HG03342 (cell line): ENCODE data around the gene PPARGC1A.

Experiments used
- ATAC-seq: cut with Tn5 transposase; IDR thresholded peaks from one replicate; pipeline ENCODE4 v1.9.1; 2021; ENCODE audit warnings: mild to moderate bottlenecking, moderate library complexity; ENCODE audit not compliant: unreplicated experiment

The PPARGC1A gene

DNA sequence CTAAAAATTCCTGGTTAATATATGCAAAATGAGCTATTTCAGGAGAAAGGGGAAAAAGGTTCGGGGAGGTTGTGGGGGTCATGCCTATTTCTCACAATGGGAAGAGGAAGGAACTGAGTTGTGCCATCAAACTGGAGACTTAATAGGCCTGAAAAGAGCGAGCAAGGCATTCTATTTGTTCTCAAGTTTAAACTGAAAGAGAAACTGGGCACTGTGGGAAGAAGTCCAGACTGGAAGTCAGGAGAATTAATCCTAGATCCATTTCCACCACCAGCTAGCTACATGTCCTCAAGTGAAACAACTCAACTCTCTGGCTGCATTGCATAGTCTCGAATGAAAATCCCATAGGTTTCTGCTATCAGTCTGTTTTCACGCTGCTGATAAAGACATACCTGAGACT, 50.6 kb downstream of the PPARGC1A start:
- ATAC-seq = no peak

DNA sequence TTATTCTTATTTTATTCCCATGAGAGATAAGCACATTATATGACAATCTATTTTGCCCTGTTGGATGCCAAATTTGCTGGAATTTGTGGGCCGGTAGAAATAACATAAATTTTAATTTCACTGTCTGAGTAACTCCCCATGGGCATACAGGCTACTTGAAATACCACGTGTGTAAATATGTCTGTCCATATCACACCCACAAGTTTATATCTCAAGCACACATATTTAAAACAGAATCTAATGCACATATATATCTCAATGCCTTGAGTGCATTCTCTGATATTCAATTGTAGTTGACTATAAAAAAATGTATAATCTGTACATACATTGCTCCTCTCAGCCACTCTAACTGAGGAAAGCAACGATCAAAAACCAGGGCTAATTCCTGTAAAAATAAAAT, 51.2 kb downstream of the PPARGC1A start:
- ATAC-seq = no peak

DNA sequence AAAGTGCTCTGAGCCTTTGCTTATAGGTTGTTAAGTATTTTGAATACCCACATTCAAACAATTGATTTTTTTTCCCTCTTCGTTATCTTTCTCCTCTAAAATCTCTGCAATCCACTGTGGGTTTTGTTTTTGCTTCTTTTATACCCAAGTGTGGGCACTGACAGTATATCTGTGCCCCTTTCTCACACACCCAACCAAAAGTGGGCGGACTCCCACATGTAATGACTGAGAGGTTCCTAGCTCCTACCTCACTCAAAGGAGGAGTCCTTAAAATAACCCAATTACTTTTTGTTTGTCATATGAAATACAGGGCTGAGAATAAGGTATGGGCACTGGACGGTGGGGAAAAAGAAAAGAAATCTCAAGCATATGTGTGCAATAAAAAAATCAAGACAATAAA, 51.7 kb downstream of the PPARGC1A start:
- ATAC-seq = no peak

DNA sequence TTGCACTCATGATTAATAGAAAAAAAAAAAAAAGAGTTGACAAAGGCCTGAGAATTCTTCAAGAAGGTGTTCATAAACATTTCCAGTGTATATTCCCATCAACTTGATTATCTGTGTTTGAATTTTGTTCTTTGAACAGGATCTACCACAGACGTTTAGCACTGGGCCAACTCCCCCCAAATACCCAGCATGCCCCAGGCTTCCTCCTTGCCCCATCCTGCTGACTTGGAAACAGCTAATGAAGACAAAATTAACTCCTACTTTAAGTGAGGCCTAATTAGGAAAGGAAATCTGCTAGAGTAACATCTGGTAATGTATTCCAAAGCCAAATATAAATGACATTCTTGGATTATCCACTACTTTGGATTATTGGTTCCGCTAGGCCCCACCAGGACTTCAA, 52.5 kb downstream of the PPARGC1A start:
- no peak for ATAC-seq

DNA sequence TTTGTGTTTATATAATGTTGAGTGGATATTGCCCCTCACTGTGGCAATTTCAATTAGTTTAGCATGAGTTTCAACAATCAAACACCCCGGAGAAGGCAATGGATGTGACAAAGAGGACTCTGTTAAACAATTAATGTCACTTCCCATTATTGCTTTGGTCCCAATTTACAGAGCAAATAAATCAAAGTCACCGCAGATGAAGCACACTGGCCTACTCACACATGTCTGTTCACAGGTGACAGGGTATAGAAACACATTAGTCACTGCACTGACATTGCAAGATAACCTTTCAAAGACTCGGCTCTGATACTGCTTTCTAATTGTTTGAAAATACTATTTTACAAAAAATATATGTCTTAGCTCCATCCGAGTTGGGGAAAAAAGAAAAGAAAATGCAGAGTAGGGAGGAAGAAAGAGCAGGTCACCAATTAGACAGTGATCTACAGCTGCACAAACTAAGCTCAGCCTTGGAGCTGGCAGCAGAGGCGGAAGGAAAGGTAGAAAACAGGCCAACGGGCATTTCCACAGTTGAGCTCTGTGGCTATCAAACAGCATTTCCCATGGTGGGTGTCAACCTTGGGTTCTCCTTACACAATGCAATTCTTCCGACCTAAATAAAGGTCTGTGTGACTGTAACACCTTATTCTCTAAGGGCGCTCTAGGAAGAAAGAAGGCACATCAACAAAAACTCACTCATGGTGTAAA, 53.9 kb downstream of the PPARGC1A start:
- ATAC-seq = no peak

DNA sequence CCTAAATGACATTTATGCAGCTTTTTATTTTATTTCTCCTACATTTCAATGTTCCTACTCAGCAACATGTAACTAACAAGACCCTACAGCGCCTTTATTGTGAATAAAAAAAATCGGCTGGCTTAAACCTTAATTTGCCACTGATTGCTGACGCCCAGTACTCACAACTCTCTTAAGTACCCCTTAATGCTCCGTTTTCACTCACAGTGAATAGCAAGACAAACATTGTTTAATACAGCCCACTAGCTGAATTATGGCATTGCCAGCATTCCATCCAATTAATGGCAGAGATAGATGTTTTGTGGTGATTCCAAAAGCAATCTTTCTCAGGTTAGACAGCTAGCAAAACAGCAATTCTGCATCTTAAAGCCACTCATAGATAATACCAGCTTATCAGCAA, 61.1 kb downstream of the PPARGC1A start:
- no peak for ATAC-seq

DNA sequence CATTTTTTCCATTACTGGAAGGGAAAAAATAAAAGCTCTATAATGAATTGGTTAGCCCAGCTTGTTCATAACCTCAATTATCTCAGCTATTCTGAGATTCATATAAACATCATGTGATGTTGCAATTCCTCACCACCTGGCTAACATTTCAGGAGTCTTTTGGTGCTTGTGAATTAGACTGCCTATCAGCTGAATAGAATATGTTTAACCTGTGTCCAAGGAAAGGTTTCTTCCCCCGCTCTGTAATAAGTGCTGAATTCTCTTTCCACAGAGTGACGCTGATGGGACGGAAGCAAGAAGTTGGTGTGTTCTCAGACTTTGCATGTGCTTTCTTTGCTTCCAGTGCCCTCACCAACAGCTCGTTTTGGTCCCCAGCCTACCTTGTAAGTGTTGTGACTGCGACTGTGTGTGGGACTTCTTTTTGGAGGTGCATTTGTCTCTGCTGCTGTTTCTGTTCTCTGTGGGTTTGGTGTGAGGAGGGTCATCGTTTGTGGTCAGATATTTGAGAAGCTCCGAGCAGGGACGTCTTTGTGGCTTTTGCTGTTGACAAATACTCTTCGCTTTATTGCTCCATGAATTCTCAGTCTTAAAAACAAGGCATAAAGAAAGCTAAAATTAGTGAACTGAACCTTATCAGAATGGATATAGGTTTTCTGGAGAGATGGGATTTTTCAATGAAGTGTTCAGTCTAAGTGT, 61.7 kb downstream of the PPARGC1A start:
- no peak for ATAC-seq

DNA sequence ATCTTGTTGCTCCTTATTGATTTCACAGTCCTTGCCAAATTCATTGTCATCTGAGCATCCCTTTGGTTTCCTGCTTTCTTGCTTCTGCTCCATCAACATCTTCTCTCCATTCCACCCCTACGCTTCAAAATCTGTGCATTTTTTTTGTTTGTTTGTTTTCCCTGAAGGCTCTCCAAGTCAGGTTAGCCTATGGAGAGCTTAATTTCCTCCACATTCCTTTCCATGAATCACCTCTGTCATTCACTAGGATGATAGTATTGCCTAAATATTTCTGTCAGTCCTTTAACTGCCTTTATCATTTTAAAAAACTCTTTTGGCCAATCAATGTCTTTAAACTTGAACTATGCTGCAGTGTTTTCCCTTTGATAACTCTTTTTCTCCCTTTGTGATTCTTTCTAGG, 67.7 kb downstream of the PPARGC1A start:
- ATAC-seq = no peak

DNA sequence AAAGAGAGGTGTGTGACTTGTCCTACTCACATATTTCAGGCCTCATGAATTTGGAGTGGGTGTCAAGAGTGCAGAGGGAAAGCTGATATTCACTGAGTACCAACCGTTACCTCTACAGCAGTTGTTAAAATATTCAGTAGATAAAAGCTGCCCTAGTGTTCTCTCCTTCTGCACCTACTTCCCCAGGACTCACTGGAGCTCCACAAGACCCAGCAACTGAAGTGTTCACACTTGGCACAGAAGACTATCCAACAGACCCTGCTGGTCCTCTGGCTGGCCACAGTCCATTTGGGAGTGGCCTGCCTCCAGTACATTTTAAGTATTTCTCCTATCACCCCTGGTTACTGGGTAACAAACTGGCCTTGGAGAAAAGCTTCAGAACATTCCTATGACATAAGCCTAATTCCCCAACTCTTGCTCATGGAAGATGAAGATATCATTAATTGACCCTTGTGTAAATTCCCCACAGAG, 70.8 kb downstream of the PPARGC1A start:
- no peak for ATAC-seq

DNA sequence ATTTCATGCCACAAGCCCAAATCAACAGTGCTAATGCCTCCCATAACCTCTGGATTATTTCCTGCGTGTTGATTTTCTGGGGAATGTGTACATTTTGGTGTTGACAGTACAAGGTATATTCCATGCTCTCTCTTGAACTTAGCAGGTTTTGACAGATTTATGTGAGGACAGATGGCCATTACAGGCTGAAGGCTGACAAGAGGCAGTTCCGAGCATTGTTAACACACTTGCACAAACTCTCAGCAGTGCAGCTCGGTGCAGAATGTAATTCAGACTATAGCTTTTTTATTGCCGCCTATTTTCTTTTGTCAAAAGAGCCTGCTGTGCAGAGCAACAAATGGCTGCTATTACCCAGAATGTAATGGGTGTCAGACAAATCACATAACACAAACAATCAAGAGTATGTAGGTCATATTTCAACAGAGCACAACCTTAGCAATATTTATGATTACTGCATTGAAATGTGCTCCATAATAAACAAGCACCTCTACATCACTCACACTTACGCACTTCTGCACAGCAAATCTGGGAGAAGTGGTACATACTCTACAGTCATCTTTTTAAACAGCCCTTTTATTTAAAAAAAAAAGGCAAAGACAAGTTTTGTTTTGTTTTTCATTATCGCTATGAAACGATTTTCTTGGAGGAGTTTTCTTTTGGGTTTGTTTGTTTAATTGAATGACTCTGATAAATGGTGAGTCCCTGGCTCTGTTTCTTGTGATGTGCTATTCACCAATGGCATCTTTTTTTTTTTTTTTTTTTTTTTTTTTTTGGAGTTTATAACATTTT, 71.6 kb downstream of the PPARGC1A start:
- ATAC-seq = no peak

DNA sequence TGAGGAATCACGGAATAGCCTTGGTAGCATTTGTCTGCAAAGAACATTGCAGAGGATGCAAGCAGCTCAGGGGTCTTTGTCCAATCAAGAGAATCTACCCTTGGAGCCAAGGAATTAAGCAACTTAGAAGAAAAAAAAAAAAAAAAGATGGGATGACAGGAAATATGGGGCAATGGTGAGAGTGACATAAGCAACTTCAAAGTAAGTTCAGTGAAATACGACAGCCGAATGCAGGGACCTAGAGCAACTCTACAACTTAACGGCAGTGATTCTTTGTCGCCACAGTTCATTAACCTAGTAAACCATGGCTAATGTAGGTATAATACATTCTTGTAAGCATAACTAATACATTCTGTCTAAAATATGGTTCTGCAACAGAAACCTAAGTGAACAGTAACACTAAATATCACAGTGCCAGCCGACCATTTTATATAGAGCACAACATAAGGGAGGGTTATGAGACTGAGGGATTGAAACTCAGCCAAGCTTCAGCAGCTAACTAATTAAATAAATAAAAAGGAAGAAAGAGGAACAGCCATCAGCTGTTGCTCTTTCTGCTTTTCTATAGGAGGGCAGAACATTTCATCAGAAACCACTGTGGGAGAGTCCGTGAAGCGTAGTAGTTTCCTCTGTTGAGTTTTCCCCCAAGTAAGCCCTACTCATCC, 74.7 kb downstream of the PPARGC1A start:
- no peak for ATAC-seq

DNA sequence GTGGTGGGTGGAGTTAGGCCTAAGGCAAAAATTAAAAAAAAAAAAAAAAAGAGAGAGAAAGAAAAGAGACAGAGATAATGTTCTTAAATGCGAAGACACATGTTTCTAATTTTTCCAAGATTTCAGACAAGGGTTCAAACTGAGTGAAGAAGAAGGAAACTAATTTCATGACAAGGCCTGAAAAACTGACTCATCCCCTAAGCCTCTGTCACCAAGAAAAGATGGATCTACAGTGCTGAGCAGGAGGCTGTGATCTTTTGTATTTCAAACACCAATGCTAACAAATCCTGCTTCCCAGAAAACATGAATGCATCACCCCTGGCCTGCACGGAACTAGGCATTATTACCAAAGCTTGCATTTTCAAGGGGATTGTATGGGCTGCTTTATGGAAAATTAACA, 75.3 kb downstream of the PPARGC1A start:
- ATAC-seq = no peak

DNA sequence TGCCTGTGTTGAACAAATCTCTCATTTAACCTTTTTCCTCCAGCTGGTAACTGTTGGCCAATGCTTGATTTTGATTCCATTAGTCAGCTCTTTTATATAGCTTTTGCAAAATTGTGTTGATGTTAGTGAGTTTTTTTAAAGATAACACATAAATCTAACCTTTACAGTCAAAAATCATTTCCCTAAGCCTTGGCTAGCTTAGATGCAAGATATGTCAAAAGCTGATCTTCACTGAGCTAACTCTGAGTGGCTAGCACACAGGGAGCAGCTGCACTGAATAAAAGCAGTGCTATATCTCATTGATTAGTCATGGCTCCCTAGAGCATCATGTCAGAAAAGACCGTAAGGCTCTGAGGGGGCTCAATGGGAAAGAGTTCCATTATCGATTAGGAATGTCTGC, 78.7 kb downstream of the PPARGC1A start:
- no peak for ATAC-seq

DNA sequence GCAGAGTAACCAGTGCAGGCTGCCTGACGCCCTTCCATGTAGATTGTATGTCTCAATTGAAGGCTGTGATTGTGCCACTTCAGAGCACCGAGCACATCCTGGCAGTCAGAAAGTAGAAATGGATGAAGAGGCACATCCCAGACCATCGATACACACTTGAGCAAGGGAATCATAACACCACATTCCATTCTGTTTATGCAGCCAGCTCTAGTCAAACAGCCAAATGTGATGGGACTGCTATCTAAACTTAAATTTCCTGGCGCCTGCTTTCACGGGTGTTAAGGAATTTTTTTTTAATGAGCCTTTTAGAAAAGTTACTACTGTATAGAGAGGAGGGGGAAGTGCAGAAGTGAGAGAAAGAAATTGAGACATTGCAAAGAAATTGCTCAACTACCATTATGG, 84.4 kb downstream of the PPARGC1A start:
- no peak for ATAC-seq

DNA sequence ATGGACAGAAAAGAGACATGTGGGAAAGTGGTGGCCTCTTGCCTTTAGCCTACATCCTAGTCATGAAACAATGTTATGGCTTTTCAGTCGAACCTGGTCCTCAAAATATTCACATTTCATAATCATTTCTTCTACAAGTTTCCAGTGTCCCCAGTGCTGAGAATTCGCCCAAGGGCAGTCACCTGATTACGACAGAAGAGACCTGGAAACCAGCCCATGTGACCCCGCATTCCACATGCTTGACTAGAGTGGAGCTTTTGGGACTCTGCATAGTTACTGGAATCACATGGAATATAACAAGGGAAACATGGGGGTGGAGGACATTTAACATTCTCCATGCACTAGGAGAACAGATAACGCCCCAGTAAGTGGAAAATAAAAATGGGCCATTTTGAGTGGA, 100.1 kb downstream of the PPARGC1A start:
- no peak for ATAC-seq

DNA sequence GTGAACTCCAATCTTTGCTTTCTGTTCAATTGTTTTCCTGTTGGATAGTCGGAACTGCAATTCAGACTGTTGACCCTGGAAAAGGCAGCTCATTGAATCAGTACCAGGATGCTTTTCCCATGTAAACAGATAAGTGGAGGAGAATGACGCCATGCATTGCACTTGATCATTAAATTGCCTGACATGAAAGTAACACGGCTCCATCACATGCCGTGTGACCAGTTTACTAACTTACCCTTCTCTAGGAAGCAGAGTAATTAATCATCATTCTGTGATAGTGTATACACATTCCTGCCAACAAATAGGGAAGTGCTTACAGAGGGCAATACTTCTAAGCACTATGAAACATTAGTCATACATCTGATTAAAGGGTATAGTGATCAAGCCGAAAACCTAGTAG, 101.4 kb downstream of the PPARGC1A start:
- ATAC-seq = no peak

DNA sequence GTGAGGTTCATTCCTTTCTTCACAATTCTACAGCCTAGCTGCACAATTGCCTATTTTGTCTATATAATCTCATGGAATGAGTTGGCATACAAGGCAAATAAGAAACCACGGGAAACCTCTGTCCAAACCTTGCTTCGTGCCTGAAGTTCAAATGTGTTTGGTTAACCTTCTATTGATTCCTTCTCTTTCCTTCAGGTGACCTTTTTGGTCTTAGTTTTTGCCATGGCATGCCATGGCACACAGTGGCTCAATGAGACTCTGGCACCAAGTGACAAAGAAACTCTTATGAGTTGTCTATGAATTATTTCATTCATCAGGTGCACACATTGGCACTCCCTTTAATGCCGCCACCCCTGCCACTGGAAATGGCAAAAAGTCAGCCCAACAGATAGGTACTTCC, 101.8 kb downstream of the PPARGC1A start:
- no peak for ATAC-seq

DNA sequence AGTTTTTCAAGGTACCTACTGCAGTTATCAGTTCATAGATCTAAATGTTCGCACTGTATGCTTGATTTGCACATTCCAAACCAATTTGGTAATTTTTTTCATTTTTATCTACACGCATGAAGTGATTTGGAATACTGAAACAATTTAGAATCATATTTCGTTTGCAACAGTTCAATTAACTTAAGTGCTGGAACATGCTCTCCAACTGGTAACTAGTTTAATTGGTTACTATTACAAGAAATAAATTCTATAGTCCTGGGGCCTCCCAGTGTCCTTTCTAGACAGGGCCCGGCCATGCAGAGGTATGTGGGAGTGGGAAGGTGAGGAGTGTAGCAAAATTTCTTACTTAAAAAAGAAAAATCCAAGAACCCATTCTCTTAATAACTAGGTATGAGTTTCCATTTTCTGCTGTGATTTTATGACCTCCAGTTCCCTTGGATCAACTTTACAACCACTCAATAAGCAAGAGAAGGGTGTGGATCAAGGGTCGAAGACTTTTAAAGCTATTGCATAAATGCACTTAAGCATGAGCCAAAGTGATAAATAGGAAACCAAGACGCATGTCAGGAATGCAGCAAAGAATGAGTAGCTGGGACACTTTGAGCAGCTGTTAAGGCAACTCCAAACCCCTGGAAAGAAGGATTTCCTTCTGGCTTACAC, 106.9 kb downstream of the PPARGC1A start:
- ATAC-seq = no peak

DNA sequence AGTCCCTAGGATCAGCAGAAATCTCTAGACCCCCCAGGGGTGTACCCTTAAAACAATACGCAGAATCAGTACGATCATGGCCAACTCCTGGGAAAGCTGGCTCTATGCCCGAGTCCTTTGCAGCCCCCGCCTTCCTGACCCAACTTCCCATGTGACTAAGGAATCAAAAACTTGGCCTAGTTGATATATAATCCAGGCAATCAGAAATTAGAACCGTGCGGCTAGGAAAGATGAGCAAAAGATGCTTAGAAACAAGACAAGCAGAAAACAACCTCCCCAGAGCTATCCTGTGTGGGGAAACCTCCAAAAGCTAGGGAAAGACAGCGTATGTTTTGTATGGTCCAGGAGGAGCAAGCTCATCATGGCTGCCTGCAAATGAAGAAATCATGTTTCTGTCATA, 110.0 kb downstream of the PPARGC1A start:
- ATAC-seq = no peak

DNA sequence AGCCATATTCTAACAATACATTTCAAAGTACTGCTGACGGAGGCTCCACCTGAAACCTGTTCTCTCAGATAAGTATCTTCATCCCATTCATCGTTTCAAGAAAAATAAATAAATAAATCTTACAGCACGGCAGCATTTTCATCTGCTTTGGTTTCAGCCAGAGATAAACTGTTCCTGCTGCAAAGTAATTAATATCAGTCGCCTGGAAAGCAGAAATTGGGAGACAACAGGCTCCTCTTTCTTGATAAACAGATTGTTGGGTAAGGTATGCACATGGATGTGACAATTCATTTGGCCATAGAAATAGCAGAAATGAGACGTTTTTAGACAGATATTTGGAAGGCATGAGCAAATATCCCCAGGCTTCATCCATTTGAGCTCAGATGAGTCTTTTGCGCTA, 110.4 kb downstream of the PPARGC1A start:
- ATAC-seq = no peak

DNA sequence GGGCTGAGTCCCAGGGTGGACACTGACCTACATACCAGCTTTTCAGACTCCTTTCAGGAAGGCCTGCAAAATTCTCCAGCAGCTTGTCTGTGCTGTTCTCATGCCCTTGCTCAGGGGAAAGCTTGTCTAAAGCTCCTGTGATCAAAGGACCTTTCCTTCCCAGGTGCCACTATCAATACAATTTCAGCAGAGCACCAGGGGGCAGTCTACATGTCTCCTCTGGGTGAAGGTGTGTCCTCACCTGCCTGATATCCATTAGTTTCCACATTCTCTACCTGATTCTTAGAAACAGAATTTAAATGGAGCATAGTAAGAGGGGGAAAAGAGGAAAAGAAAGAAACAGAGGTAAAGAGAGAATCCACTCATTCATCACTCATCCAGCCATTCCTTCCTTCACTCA, 114.2 kb downstream of the PPARGC1A start:
- ATAC-seq = no peak
